ENCODE data around the gene ITGB4.

ITGB4 gene

DNA sequence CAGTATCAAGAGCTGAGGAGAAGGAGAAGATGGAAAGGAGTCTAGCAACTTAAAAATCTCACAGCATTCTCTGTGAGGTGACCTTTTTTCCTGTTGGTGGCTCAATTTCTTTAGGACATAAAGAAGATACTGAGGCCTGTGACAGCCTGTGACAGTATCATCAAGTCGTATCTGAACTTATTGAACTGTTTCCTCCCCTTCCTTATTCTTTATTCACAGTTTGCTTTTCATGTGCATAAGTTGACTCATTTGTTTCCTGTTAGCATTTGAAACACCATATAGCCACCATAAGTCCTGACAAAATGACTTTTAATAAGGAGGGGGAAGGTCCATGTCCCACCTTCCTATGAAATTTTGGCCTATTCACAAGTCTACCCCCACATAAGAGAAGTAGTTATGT, 72.2 kb downstream of the ITGB4 start:
- no peak overlapping the region for H3K4me3 ChIP-seq (ENCODE audit: low read length)
- TF ChIP-seq, protein P1, sequence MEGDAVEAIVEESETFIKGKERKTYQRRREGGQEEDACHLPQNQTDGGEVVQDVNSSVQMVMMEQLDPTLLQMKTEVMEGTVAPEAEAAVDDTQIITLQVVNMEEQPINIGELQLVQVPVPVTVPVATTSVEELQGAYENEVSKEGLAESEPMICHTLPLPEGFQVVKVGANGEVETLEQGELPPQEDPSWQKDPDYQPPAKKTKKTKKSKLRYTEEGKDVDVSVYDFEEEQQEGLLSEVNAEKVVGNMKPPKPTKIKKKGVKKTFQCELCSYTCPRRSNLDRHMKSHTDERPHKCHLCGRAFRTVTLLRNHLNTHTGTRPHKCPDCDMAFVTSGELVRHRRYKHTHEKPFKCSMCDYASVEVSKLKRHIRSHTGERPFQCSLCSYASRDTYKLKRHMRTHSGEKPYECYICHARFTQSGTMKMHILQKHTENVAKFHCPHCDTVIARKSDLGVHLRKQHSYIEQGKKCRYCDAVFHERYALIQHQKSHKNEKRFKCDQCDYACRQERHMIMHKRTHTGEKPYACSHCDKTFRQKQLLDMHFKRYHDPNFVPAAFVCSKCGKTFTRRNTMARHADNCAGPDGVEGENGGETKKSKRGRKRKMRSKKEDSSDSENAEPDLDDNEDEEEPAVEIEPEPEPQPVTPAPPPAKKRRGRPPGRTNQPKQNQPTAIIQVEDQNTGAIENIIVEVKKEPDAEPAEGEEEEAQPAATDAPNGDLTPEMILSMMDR (IDR thresholded peaks at IDR 0.05; ENCODE audit: insufficient read depth, low read depth, low read length, missing control alignments), result no peak
- DNase-seq (ENCODE audit: low read depth), result no peak

DNA sequence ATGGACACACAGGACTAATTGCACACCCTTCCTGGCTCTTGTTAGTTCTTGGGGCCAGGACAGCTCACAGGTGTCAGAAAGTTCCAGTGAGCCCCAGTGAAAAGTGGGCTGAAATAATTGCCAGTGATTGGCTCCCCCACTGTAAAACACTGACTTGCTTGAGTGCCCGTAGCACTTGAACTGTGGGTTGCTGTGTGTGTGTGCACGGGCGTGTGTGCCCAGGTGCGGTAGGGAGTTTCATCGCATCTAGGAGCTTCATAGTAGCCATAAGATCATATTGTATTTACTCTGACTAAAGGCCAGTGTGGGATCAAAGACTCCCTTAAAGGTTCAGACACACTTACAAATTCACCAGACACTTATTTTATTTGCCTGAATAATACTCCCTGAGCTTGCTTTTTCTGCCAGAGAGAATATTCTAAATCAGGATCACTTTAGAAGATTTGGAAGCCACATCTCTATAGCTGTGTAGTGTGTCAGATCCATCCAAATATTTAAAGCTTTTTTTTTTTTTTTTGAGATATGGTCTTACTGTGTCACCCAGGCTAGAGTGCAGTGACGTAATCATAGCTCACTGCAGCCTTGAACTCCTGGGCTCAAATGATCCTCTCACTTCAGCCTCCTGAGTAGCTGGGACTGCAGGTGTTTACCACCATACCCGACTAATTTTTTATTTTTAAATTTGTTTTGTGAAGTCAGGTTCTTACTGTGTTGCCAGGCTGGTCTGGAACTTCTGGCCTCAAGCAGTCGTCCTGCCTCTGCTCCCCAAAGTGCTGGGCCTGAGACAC, 74.8 kb downstream of the ITGB4 start:
- DNase-seq (ENCODE audit: low read depth), result no peak
- H3K4me3 ChIP-seq (ENCODE audit: low read length), result no peak overlapping the region
- TF ChIP-seq, protein P1 (IDR thresholded peaks at IDR 0.05; ENCODE audit: insufficient read depth, low read depth, low read length, missing control alignments), result no peak

GRCh38 chr17:75799402-75799801, 78.1 kb downstream of the ITGB4 start:
- no peak overlapping the region for H3K4me3 ChIP-seq (ENCODE audit: low read length)
- TF ChIP-seq, protein P1 (IDR thresholded peaks at IDR 0.05; ENCODE audit: insufficient read depth, low read depth, low read length, missing control alignments), result no peak
- no peak for DNase-seq (ENCODE audit: low read depth)

DNA sequence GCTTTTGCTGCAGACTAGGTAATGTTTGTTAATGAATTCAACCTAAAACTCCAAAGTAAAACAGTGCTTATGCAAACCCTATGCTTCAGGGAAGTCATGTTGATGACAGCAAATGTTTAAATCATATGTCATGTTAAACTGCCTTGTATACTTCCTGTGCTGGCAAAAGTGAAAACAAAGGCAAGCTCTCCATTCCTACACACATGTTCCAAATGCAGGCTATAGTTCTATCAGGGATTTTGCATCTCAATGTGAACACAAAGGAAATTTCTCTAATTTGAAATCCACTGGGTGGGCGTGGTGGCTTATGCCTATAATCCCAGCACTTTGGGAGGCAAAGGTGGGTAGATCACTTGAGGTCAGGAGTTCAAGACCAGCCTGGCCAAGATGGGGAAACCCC, 82.6 kb downstream of the ITGB4 start:
- no peak for DNase-seq (ENCODE audit: low read depth)
- H3K4me3 ChIP-seq (ENCODE audit: low read length), result no peak overlapping the region
- TF ChIP-seq, protein P1 (IDR thresholded peaks at IDR 0.05; ENCODE audit: insufficient read depth, low read depth, low read length, missing control alignments), result no peak

DNA sequence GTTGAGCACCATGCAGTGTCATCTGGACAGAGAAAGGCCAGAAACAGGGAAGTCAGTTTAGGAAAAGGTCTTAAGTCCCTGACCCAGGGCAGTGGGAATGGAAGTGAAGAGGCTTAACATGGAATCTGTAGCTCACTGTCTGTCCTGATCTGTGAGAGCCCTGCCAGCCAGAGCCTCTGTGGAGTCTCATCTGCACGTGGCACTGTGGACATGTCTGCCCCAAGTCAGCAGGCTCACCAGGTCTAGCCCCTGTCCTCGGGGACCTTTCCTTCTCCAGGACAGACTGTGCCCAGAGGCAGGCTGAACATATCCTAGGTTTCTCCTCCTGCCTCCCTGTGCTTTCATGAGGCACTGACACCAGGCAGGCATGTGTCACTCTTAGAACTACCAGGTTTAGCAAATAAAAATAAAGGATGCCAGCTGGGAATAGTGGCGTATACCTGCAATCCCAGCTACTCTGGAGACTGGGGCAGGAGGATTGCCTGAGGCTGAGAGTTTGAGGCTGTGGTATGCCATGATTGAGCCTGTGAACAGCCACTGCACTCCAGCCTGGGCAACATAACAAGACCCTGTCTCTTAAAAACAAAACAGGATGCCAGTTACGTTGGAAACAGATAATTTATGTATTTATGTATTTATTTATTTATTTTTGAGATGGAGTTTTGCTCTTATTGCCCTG, 85.7 kb downstream of the ITGB4 start:
- TF ChIP-seq, protein P1 (IDR thresholded peaks at IDR 0.05; ENCODE audit: insufficient read depth, low read depth, low read length, missing control alignments), result no peak
- no peak overlapping the region for H3K4me3 ChIP-seq (ENCODE audit: low read length)

More for the DNA sequence above, 85.7 kb downstream of the ITGB4 start:
- DNase-seq (ENCODE audit: low read depth), result no peak

Measured in epithelial cell of esophagus (primary cell).